Liver (tissue), 3 donors: Measurements from ENCODE around the gene TMEM38B.

Experiments used
- GABPA ChIP-seq, 2 donors: IDR thresholded peaks in 1 of 2; conservative IDR thresholded peaks in 1 of 2; 2 replicates each; pipeline ENCODE4 v1.6.1; 2016; ENCODE audit warnings: antibody characterized with exemption in 2 of 2, mild to moderate bottlenecking in 1 of 2, moderate library complexity in 1 of 2
- NR2F2 ChIP-seq: IDR thresholded peaks from 2 replicates; pipeline ENCODE4 v1.6.1; 2016; ENCODE audit warnings: antibody characterized with exemption
- TAF1 ChIP-seq: conservative IDR thresholded peaks from 2 replicates; pipeline ENCODE4 v1.6.1; 2016; ENCODE audit warnings: antibody characterized with exemption, mild to moderate bottlenecking
- ZBTB33 ChIP-seq: IDR thresholded peaks from 2 replicates; pipeline ENCODE4 v1.6.1; 2016; ENCODE audit warnings: antibody characterized with exemption
- TF ChIP-seq, protein P1 (sequence below): fragments of 150-350 bp; IDR thresholded peaks from 2 replicates; pipeline ENCODE4 v1.5.1; 2017; ENCODE audit warnings: improper control_type of control experiment, low read depth, low read length; ENCODE audit not compliant: missing input control
- TF ChIP-seq, protein P2 (sequence below): IDR thresholded peaks from 2 replicates; pipeline ENCODE4 v1.6.1; 2016; ENCODE audit warnings: antibody characterized with exemption
- TF ChIP-seq, protein P3 (sequence below): IDR thresholded peaks from 2 replicates; pipeline ENCODE4 v1.6.1; 2016; ENCODE audit warnings: antibody characterized with exemption, mild to moderate bottlenecking
- donor health status: healthy.
- donor health status: healthy.

GRCh38 chr9:105670315-105670714 is 24.0 kb upstream of the TMEM38B start:
- TF ChIP-seq, protein P1, sequence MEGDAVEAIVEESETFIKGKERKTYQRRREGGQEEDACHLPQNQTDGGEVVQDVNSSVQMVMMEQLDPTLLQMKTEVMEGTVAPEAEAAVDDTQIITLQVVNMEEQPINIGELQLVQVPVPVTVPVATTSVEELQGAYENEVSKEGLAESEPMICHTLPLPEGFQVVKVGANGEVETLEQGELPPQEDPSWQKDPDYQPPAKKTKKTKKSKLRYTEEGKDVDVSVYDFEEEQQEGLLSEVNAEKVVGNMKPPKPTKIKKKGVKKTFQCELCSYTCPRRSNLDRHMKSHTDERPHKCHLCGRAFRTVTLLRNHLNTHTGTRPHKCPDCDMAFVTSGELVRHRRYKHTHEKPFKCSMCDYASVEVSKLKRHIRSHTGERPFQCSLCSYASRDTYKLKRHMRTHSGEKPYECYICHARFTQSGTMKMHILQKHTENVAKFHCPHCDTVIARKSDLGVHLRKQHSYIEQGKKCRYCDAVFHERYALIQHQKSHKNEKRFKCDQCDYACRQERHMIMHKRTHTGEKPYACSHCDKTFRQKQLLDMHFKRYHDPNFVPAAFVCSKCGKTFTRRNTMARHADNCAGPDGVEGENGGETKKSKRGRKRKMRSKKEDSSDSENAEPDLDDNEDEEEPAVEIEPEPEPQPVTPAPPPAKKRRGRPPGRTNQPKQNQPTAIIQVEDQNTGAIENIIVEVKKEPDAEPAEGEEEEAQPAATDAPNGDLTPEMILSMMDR: no peak
- TF ChIP-seq, protein P2, sequence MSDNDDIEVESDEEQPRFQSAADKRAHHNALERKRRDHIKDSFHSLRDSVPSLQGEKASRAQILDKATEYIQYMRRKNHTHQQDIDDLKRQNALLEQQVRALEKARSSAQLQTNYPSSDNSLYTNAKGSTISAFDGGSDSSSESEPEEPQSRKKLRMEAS: no peak
- TF ChIP-seq TAF1 (no peak), ZBTB33 (no peak), GABPA (IDR thresholded peaks at IDR 0.05 in 1 of 2, conservative IDR thresholded peaks at IDR 0.05 in 1 of 2) (no peak), NR2F2 (no peak)
- TF ChIP-seq, protein P3, sequence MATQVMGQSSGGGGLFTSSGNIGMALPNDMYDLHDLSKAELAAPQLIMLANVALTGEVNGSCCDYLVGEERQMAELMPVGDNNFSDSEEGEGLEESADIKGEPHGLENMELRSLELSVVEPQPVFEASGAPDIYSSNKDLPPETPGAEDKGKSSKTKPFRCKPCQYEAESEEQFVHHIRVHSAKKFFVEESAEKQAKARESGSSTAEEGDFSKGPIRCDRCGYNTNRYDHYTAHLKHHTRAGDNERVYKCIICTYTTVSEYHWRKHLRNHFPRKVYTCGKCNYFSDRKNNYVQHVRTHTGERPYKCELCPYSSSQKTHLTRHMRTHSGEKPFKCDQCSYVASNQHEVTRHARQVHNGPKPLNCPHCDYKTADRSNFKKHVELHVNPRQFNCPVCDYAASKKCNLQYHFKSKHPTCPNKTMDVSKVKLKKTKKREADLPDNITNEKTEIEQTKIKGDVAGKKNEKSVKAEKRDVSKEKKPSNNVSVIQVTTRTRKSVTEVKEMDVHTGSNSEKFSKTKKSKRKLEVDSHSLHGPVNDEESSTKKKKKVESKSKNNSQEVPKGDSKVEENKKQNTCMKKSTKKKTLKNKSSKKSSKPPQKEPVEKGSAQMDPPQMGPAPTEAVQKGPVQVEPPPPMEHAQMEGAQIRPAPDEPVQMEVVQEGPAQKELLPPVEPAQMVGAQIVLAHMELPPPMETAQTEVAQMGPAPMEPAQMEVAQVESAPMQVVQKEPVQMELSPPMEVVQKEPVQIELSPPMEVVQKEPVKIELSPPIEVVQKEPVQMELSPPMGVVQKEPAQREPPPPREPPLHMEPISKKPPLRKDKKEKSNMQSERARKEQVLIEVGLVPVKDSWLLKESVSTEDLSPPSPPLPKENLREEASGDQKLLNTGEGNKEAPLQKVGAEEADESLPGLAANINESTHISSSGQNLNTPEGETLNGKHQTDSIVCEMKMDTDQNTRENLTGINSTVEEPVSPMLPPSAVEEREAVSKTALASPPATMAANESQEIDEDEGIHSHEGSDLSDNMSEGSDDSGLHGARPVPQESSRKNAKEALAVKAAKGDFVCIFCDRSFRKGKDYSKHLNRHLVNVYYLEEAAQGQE: no peak
